Vagina (tissue), 2 donors: ENCODE measurements around the gene HSPH1. TPM values are rescaled to one million over a fixed set of nuclear protein-coding genes. Genes with fewer than 3 reads are reported as not detected.

Experiments used
- DNase-seq, 2 donors: peaks; one replicate each; pipeline ENCODE4 v3.0.0-alpha.2; 2017; ENCODE audit errors: extremely low spot score in 2 of 2
- H3K27ac ChIP-seq: fragments of 200-600 bp; sonication (generic); one replicate; pipeline ENCODE4 v1.5.1; 2019
- H3K27me3 ChIP-seq: fragments of 200-600 bp; sonication (generic); one replicate; pipeline ENCODE4 v1.5.1; 2019
- H3K36me3 ChIP-seq, 2 donors: fragments of 200-600 bp; sonication (generic); one replicate each; pipeline ENCODE4 v1.5.1; 2017 to 2019
- H3K4me1 ChIP-seq: fragments of 200-600 bp; sonication (generic); one replicate; pipeline ENCODE4 v1.5.1; 2019
- H3K4me3 ChIP-seq, 2 donors: fragments of 200-600 bp; sonication (generic); 1 replicate in 1 of 2; 2 replicates in 1 of 2; pipeline ENCODE4 v1.5.1; 2016 to 2019
- H3K9me3 ChIP-seq: fragments of 200-600 bp; sonication (generic); one replicate; pipeline ENCODE4 v1.5.1; 2019
- POLR2A ChIP-seq, 2 donors: fragments of 450-650 bp; IDR thresholded peaks; one replicate each; pipeline ENCODE4 v1.6.1; 2017; ENCODE audit warnings: antibody characterized with exemption in 2 of 2, mild to moderate bottlenecking in 2 of 2, moderate library complexity in 2 of 2
- POLR2AphosphoS5 ChIP-seq, 2 donors: sonication (generic); formaldehyde crosslinking; IDR thresholded peaks; one replicate each; pipeline ENCODE4 v1.9.0; 2017; ENCODE audit warnings: antibody characterized with exemption in 2 of 2, mild to moderate bottlenecking in 2 of 2, low read depth in 1 of 2; ENCODE audit not compliant: insufficient read depth in 1 of 2
- intact Hi-C: fragments of 100-400 bp; cut with DNase I; formaldehyde crosslinking; loops from one replicate; pipeline ENCODE4 v1.15.1; 2023
- total RNA-seq: library from RNA; depleted of rRNA; stranded (reverse); fragments of >200 nt; gene quantifications from one replicate; pipeline ENCODE4 v1.2.3, GENCODE V29; 2016
- TF ChIP-seq, protein P1 (sequence below), 3 experiments: fragments of 450-650 bp in 2 of 3; fragments of 200-600 bp in 1 of 3; sonication (generic) in 1 of 3; IDR thresholded peaks; one replicate each; pipeline ENCODE4 v1.5.1; 2017 to 2019; ENCODE audit warnings: antibody characterized with exemption in 3 of 3, mild to moderate bottlenecking in 2 of 3, moderate library complexity in 2 of 3

The HSPH1 gene
- total RNA-seq, 1 donor from 2014 or later: 75.4 TPM

DNA sequence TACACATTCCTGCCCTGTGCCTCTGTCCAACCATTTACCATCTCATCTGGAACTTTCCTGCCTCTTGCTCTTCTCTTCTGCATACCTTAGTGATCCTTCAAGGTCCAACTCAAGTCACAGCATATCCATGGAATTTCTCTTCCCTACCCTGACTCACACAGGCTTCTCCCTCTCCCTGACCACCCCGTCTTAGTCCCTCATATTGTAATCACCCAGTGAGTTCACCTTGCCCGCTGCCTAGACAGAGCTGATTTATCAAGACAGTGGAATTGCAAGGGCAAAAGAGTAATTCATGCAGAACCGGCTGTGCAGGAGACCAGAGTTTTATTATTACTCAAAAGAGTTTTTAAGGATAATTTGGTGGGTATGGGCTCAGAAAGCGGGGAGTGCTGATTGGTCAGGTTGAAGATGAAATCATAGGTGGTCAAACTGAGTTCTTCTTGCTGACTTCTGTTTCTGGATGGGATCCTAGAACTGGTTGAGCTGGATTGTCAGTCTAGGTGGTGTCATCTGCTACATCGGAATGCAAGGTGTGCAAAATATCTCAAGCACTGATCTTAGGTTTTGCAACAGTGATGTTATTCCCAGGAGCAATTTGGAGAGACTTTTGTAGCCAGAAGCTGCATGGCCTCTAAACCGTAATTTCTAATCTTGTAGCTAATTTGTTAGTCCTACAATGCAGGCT lies 67.2 kb downstream of the HSPH1 start:
- Histone ChIP-seq H3K9me3 (no peaks in the 10 kb centered on the region), H3K4me1 (no peaks in the 10 kb centered on the region), H3K27me3 (no peaks in the 10 kb centered on the region), H3K4me3 (no peak overlapping the region), H3K27ac (no peak overlapping the region), H3K36me3 (no peaks in the 10 kb centered on the region)
- peak in 1 of 2 donors; percentile 17 for TF ChIP-seq POLR2AphosphoS5 (IDR thresholded peaks at IDR 0.05; ENCODE audit: insufficient read depth in 1 of 2, low read depth in 1 of 2)
- TF ChIP-seq POLR2A (IDR thresholded peaks at IDR 0.05): no peak
- intact Hi-C loops: no loop called here
- DNase-seq: peak in 1 of 2 donors; percentile 61

DNA sequence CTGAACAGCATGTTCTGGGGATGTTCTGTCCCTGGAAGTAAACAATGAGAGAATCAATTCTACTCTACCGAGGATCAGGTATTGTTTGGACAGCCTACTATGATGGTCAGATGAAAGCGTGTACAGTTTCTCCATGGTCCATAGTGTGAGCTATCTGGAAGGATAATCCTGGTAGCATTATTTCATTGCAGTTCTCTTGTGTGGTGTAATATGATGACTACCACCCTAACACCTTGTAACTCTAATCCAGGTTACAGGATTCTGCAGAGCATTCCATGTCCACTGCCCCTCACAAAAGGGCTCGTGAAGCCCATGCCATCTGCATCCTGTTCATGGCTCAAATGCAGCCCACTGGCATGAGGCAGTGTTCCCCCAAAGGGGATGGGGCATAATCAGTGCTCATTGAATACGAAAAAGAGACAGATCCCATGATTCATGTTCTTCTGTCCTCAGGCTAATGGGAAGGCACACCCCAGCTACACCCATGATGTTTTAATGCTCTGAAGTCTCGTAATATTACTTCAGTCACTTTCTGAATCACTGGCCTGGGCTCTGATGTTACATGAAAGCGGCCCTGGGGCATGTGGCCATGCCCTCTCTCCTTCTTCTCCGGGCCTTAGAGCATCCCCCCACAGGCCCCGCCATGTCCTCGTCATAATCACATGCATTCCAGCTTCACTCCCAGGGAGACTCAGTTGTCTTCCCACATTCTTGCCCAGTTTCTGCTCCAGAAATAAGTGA lies 68.4 kb downstream of the HSPH1 start:
- Histone ChIP-seq H3K4me3 (no peak overlapping the region), H3K36me3 (no peaks in the 10 kb centered on the region), H3K27ac (no peak overlapping the region), H3K4me1 (no peaks in the 10 kb centered on the region), H3K27me3 (no peaks in the 10 kb centered on the region), H3K9me3 (no peaks in the 10 kb centered on the region)
- intact Hi-C loops: no loop called here
- TF ChIP-seq POLR2AphosphoS5 (IDR thresholded peaks at IDR 0.05; ENCODE audit: insufficient read depth in 1 of 2, low read depth in 1 of 2): peak in 1 of 2 donors; percentile 6
- no peak for TF ChIP-seq POLR2A (IDR thresholded peaks at IDR 0.05)
- DNase-seq: peak in 1 of 2 donors; percentile 46

DNA sequence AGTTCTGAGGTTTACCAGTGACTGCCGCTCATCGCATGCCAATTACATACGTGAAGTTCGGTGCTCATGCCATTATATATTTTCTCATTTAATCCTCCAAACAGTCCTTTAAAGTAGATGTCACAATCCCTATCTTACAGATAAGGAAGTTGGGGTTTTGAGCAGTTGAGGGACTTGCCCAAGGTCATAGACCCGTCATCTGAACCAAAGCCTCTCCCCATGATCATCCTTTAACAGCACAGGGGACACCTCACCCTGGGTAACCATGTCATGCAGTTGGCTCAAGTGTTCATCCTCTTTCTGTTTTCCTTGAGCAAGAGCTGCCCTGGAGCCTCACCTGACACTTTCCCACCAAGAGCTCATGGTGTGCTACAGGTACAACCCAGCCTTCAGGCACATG lies 69.1 kb downstream of the HSPH1 start:
- Histone ChIP-seq H3K36me3 (no peaks in the 10 kb centered on the region), H3K9me3 (no peaks in the 10 kb centered on the region), H3K4me1 (no peaks in the 10 kb centered on the region), H3K27ac (no peak overlapping the region), H3K27me3 (no peaks in the 10 kb centered on the region), H3K4me3 (no peak overlapping the region)
- no peak for DNase-seq
- intact Hi-C loops: no loop called here
- TF ChIP-seq POLR2A (IDR thresholded peaks at IDR 0.05) (no peak), POLR2AphosphoS5 (IDR thresholded peaks at IDR 0.05; ENCODE audit: insufficient read depth in 1 of 2, low read depth in 1 of 2) (no peak)
- TF ChIP-seq, protein P1, sequence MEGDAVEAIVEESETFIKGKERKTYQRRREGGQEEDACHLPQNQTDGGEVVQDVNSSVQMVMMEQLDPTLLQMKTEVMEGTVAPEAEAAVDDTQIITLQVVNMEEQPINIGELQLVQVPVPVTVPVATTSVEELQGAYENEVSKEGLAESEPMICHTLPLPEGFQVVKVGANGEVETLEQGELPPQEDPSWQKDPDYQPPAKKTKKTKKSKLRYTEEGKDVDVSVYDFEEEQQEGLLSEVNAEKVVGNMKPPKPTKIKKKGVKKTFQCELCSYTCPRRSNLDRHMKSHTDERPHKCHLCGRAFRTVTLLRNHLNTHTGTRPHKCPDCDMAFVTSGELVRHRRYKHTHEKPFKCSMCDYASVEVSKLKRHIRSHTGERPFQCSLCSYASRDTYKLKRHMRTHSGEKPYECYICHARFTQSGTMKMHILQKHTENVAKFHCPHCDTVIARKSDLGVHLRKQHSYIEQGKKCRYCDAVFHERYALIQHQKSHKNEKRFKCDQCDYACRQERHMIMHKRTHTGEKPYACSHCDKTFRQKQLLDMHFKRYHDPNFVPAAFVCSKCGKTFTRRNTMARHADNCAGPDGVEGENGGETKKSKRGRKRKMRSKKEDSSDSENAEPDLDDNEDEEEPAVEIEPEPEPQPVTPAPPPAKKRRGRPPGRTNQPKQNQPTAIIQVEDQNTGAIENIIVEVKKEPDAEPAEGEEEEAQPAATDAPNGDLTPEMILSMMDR (IDR thresholded peaks at IDR 0.05): no peak

DNA sequence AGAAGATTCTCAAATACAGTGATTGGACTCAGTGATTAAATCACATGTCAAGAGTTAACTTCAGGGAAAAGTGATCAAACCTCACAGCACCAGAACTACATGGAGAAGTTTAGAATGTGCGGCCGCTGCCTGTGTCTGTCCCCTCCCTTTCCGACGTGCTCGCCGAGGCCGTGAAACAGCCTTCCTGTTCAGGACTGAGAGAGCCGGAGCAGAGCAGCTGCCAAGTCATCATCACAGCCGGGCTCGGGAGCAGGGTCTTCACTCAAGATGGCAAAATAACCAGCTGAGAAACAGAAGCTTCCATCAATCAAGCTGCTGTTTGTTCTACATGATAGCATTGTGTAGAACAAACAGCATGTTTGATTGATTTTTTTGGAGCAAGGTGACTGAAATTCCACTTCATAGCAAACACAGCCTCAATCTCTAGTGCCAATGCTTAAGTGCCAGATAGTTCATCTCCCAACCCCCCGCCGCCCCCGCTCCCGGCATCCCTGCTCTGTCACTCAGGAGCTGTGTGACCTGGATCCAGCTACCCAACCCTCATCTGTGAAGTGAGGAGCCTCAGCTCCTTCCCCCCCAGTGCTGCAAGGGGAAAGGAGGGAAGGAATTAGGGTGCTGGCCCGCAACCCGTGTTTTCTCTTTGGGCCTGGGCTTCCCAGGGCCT lies 70.6 kb downstream of the HSPH1 start:
- intact Hi-C loops: no loop called here
- Histone ChIP-seq H3K36me3 (no peaks in the 10 kb centered on the region), H3K9me3 (no peaks in the 10 kb centered on the region), H3K4me1 (no peaks in the 10 kb centered on the region), H3K27me3 (no peaks in the 10 kb centered on the region), H3K27ac (no peak overlapping the region), H3K4me3 (no peak overlapping the region)
- peak in 1 of 2 donors; percentile 64 for DNase-seq
- TF ChIP-seq POLR2AphosphoS5 (IDR thresholded peaks at IDR 0.05; ENCODE audit: insufficient read depth in 1 of 2, low read depth in 1 of 2) (no peak), POLR2A (IDR thresholded peaks at IDR 0.05) (no peak)
- TF ChIP-seq, protein P1 (IDR thresholded peaks at IDR 0.05): no peak

DNA sequence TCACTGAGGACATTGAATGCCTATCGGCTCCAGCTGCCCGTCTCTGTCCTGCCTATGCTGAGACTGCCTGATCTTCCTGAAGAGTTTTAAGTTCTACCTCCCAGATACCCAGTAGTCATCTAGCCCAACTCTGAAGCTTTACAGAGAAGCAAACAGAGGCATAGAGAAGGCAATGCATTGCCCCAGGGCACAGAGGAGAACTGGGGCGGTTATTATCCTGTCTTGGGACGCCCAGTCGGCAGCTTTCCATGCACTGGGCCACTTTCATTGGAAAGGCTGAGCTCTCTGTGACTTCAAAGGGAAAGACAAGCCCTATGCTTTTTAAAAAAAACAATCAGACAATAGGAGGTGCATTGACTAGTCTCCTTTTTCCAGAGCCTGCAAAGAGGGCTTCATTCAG lies 71.6 kb downstream of the HSPH1 start:
- TF ChIP-seq POLR2AphosphoS5 (IDR thresholded peaks at IDR 0.05; ENCODE audit: insufficient read depth in 1 of 2, low read depth in 1 of 2) (no peak), POLR2A (IDR thresholded peaks at IDR 0.05) (no peak)
- TF ChIP-seq, protein P1 (IDR thresholded peaks at IDR 0.05): no peak
- Histone ChIP-seq H3K9me3 (no peaks in the 10 kb centered on the region), H3K27me3 (no peaks in the 10 kb centered on the region), H3K4me3 (no peak overlapping the region), H3K4me1 (no peaks in the 10 kb centered on the region), H3K36me3 (no peaks in the 10 kb centered on the region), H3K27ac (no peak overlapping the region)
- intact Hi-C loops: no loop called here
- no peak for DNase-seq
